Lower lobe of right lung (tissue), 2 donors: ENCODE data around the gene SEPTIN12. TPM values are rescaled to one million over a fixed set of nuclear protein-coding genes. Genes with fewer than 3 reads are reported as not detected.

Experiments used
- ATAC-seq, 2 donors: fragments of 200-7000 bp; cut with Tn5 transposase; one replicate each; pipeline ENCODE4 v1.9.1; 2020 to 2022; ENCODE audit warnings: mild to moderate bottlenecking in 2 of 2, moderate library complexity in 2 of 2
- DNase-seq: peaks from one replicate; pipeline ENCODE4 v3.0.0-alpha.2; 2020
- H3K27ac ChIP-seq: fragments of 200-600 bp; one replicate; pipeline ENCODE4 v1.8.0; 2022
- H3K27me3 ChIP-seq: fragments of 200-600 bp; one replicate; pipeline ENCODE4 v1.8.0; 2022; ENCODE audit warnings: low read depth
- H3K36me3 ChIP-seq: fragments of 200-600 bp; one replicate; pipeline ENCODE4 v1.8.0; 2022; ENCODE audit warnings: mild to moderate bottlenecking
- H3K4me1 ChIP-seq: fragments of 200-600 bp; one replicate; pipeline ENCODE4 v1.8.0; 2022
- H3K4me3 ChIP-seq: fragments of 200-600 bp; one replicate; pipeline ENCODE4 v1.8.0; 2022; ENCODE audit warnings: mild to moderate bottlenecking
- H3K9me3 ChIP-seq: fragments of 200-600 bp; one replicate; pipeline ENCODE4 v1.8.0; 2022
- intact Hi-C: fragments of 100-400 bp; cut with DNase I; formaldehyde crosslinking; loops from one replicate; pipeline ENCODE4 v1.11.0; 2022
- total RNA-seq: library from RNA; stranded (reverse); fragmentation: NEBNext Ultra II Directional; extraction: Animal tissue kit (Norgen Biotek cat#: 25700); gene quantifications from one replicate; pipeline ENCODE4 v1.2.1, GENCODE V29; 2021
- TF ChIP-seq, protein P1 (sequence below): fragments of 200-600 bp; IDR thresholded peaks from one replicate; pipeline ENCODE4 v1.8.0; 2022; ENCODE audit warnings: antibody characterized with exemption, mild to moderate bottlenecking
- donor health status: DM: no; HTN: yes; CAD: no; lungs with severe emphysema.

The SEPTIN12 gene
- total RNA-seq, 1 donor from 2014 or later, result not detected

DNA sequence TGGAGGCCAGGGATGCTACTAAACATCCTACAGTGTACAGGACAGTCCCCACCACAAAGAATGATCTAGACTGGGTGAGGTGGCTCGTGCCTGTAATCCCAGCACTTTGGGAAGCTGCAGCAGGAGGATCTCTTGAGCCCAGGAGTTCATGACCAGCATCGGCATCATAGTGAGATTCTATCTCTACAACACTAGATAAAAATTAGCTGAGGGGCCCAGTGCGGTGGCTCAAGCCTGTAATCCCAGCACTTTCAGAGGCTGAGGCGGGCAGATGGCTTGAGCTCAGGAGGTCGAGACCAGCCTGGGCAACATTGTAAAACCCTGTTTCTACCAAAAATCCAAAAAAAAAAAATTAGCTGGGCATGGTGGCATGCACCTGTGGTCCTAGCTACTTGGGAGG is 15.8 kb downstream of the SEPTIN12 start:
- DNase-seq (no peak), ATAC-seq (no peak)
- TF ChIP-seq, protein P1, sequence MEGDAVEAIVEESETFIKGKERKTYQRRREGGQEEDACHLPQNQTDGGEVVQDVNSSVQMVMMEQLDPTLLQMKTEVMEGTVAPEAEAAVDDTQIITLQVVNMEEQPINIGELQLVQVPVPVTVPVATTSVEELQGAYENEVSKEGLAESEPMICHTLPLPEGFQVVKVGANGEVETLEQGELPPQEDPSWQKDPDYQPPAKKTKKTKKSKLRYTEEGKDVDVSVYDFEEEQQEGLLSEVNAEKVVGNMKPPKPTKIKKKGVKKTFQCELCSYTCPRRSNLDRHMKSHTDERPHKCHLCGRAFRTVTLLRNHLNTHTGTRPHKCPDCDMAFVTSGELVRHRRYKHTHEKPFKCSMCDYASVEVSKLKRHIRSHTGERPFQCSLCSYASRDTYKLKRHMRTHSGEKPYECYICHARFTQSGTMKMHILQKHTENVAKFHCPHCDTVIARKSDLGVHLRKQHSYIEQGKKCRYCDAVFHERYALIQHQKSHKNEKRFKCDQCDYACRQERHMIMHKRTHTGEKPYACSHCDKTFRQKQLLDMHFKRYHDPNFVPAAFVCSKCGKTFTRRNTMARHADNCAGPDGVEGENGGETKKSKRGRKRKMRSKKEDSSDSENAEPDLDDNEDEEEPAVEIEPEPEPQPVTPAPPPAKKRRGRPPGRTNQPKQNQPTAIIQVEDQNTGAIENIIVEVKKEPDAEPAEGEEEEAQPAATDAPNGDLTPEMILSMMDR, result no peak
- Histone ChIP-seq H3K27ac (no peak overlapping the region), H3K9me3 (no peaks in the 10 kb centered on the region), H3K36me3 (no peaks in the 10 kb centered on the region), H3K4me3 (no peak overlapping the region), H3K4me1 (peaks cover 16% of the 10 kb centered on the region), H3K27me3 (no peaks in the 10 kb centered on the region)
- intact Hi-C loops, result no loop called here

GRCh38 chr16:4771646-4772045 is 16.5 kb downstream of the SEPTIN12 start:
- ATAC-seq (no peak), DNase-seq (no peak)
- intact Hi-C loops, result no loop called here

GRCh38 chr16:4769306-4769638 is 18.9 kb downstream of the SEPTIN12 start:
- H3K4me1 ChIP-seq, result peaks cover 34% of the 10 kb centered on the region
- intact Hi-C loops, result no loop called here
- DNase-seq (no peak), ATAC-seq (no peak)
- peak overlapping the region; percentile 96 for H3K4me3 ChIP-seq
- no peaks in the 10 kb centered on the region for H3K27me3 ChIP-seq
- TF ChIP-seq, protein P1, result no peak
- H3K36me3 ChIP-seq, result peaks cover 9% of the 10 kb centered on the region
- H3K9me3 ChIP-seq, result no peaks in the 10 kb centered on the region
- peak overlapping the region; percentile 92 for H3K27ac ChIP-seq

More at GRCh38 chr16:4771646-4772045, 16.5 kb downstream of the SEPTIN12 start:
- Histone ChIP-seq H3K36me3 (no peaks in the 10 kb centered on the region), H3K4me3 (no peak overlapping the region), H3K27me3 (no peaks in the 10 kb centered on the region), H3K9me3 (no peaks in the 10 kb centered on the region), H3K4me1 (peaks cover 17% of the 10 kb centered on the region), H3K27ac (no peak overlapping the region)
- TF ChIP-seq, protein P1, result no peak

- Histone ChIP-seq H3K4me3 (peak overlapping the region; percentile 96), H3K27ac (peak overlapping the region; percentile 92), H3K9me3 (no peaks in the 10 kb centered on the region), H3K36me3 (peaks cover 15% of the 10 kb centered on the region), H3K4me1 (peaks cover 34% of the 10 kb centered on the region), H3K27me3 (no peaks in the 10 kb centered on the region)
- peak; percentile 95 to 96 for ATAC-seq
- peak; percentile 98 for DNase-seq
- intact Hi-C loops, result no loop called here
- TF ChIP-seq, protein P1, result no peak
Measured at GRCh38 chr16:4768549-4769305, 19.4 kb downstream of the SEPTIN12 start.

DNA sequence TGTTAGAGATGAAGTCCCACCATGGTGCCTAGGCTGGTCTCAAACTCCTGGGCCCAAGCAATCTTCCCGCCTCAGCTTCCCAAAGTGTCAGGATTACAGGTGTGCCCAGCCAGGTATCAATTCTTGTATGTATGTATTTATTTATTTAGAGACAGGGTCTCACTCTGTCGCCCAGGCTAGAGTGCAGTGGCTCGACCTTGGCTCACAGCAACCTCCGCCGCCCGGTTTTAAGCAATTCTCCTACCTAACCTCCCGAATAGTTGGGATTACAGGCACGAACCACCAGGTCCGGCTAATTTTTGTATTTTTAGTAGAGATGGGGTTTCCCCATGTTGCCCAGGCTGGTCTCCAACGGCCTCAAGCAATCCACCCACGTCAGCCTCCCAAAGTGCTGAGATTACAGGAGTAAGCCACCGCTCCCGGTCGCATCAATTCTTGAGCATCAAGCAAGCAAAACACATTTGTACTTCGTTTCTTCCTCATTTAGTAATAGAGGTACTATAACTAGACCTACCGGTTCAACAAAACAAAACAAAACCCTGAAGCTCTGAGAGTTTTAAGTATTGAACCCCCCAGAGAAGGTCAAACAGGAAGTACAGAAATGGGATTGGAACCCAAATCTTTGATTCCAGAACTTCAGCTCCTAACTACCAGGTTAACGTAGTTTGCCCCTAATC is 20.1 kb downstream of the SEPTIN12 start:
- DNase-seq (no peak), ATAC-seq (peak; percentile 1 to 21)
- Histone ChIP-seq H3K9me3 (no peaks in the 10 kb centered on the region), H3K27ac (peak overlapping the region; percentile 92), H3K4me1 (peaks cover 34% of the 10 kb centered on the region), H3K27me3 (no peaks in the 10 kb centered on the region), H3K4me3 (peak overlapping the region; percentile 96), H3K36me3 (peaks cover 22% of the 10 kb centered on the region)
- TF ChIP-seq, protein P1, result no peak
- intact Hi-C loops, result no loop called here
